HG03280 (cell line): ENCODE measurements around the gene ZDHHC11.
"Not testable (repeated sequence)": the region's sequence is repeated elsewhere in the genome, so short reads cannot be mapped to it uniquely, and the experiment has no call there.

ENCODE experiments used
- ATAC-seq: cut with Tn5 transposase; IDR thresholded peaks from one replicate; pipeline ENCODE4 v1.9.1; 2021; ENCODE audit warnings: mild to moderate bottlenecking, moderate library complexity; ENCODE audit not compliant: unreplicated experiment

The ZDHHC11 gene

DNA sequence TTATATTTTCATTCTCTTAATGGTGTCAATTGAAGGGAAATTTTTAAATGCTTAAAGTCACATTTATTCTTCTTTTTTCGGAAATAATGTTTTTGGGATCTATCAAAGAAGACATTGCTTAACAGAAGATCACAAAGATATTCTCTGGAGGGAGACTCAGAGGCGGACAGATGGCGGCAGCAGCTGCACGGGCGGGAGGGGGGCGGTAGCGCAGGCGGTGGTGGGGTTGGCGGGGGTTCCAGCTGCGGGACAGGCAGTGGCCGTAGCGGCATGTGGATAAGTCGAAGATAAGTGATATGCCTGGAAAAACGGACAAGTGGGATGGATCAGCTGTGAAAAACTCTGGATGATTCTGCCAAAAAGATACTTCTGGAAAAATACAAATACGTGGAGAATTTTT is 34.6 kb downstream of the ZDHHC11 start:
- no peak for ATAC-seq

- no peak for ATAC-seq
Observed at GRCh38 chr5:815449-815848, 35.3 kb downstream of the ZDHHC11 start.

- ATAC-seq: not testable (repeated sequence)
Observed at GRCh38 chr5:813575-813974, 37.2 kb downstream of the ZDHHC11 start.

GRCh38 chr5:811384-811783 is 39.4 kb downstream of the ZDHHC11 start:
- not testable (repeated sequence) for ATAC-seq

GRCh38 chr5:807719-808514 is 42.9 kb downstream of the ZDHHC11 start:
- ATAC-seq: not testable (repeated sequence)

- no peak for ATAC-seq
Observed at GRCh38 chr5:801472-801871, 49.3 kb downstream of the ZDHHC11 start.

GRCh38 chr5:801055-801454 is 49.7 kb downstream of the ZDHHC11 start:
- ATAC-seq: not testable (repeated sequence)

DNA sequence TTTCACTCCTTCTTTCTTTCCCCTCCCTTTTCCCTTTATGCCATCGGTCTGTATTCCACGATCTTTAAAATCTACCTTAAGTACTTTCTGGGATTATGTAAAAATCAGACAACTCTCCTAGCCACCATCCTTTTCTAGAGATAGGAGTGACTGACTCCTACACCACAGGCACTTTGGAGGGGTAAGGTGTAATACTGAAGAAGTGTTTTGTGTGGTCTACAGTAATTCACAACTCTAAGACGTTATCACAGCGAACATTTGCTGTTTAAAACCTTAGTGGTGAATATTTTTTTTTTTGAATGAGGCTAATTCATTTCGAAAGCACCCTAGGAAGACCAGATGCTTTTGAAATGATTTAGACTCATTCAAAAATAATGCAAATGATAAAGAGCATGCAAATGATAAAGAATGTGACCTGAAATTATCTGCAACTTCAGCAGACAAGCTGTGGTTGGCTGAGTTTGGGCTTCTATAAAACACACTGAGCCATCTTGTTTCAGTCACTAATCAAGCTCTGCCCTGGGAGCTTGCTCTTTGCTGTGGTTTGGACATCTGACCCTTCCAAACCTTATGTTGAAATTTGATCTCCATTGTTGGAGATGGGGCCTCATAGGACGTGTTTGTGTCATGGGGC is 52.2 kb downstream of the ZDHHC11 start:
- ATAC-seq: not testable (repeated sequence)

- not testable (repeated sequence) for ATAC-seq
Observed at GRCh38 chr5:797986-798385, 52.8 kb downstream of the ZDHHC11 start.

- ATAC-seq: not testable (repeated sequence)
Observed at GRCh38 chr5:795873-796272, 54.9 kb downstream of the ZDHHC11 start.

GRCh38 chr5:794948-795347 is 55.8 kb downstream of the ZDHHC11 start:
- not testable (repeated sequence) for ATAC-seq

DNA sequence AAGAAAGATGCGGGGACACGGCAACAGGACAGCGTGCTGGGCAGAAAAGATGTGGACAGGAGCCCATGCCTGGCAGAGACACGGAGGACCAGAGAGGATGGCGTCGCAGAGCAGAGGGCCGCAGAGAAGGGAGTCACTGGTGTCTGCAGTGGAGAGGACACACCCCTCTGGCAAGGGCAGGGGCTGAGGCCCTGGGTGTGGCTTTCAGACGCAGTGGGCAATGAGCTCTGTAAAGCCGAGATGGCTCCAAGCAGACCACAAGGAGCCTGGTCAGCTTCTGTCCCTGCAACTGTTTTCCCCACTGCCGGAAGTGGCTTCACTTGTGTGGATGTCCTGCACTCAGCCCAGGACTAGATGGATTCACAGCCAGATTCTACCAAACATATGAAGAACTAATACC is 62.1 kb downstream of the ZDHHC11 start:
- ATAC-seq: not testable (repeated sequence)

- ATAC-seq: not testable (repeated sequence)
Observed at GRCh38 chr5:787857-788233, 62.9 kb downstream of the ZDHHC11 start.

GRCh38 chr5:787224-787856 is 63.4 kb downstream of the ZDHHC11 start:
- not testable (repeated sequence) for ATAC-seq

DNA sequence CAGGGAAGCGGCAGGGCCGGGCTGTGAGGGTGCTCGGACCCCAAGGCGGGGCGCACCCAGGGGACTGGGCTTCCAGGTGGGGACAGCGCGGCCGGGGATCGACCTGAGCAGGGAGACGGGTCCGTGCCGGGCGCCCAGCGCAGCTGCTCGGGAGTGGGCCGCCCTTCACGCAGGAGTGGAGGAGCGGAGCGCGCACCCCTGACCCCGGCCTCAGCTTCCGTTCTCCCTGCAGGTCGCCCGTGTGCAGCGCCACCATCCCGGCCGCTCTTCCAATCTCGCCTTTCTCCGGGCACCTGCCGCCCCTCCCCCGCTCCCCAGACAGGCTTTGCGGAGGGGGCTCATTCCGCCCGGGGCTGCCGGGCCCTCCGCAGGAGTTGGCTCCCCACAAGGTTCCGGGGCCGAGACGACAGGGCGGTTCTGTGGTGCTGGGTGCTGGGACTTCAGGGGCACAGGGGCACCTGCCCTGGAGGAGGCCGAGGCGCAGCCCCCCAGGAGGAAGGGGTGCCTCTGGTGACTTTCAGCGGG is 65.5 kb downstream of the ZDHHC11 start:
- peak; percentile 23 for ATAC-seq

DNA sequence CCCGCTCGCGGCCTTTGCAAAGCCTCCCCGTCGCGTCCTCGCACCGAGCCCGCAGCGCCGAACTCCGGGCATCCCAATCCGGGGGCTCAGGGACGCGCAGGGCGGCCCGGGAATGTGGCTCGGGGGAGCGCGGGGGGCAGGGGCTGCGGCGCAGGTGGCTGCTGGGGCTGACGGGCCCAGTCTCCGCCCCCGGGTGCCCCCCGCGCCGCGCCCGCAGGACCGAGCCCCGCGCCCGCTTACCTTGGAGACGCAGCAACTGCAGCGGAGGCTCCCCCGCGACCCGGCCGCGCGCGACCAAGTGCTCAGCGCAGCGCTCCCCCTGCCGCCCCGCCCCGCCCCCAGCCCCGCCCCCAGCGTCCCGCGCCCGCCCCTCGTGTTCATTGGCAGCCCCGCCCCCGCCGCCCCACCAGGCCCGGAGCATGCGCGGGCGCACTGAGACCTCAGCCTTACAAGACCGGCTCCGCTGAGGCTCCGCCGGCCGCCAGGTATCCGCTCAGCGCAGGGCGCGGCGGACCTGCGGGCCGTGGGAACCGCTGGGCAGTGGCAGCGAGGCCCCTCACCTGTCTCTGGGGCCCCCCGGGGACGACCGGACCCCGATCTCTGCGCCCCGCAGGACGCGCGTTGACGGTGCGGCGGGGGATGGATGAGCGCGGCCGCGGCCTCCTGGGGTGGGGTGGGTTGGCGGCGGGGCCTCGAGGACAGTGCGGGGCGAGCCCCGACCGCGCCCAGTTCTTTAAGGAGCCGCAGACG is 66.2 kb downstream of the ZDHHC11 start, which contains the start of gene ZDHHC11B:
Gene ZDHHC11B, minus strand, starts transcription at position 302 of the 750 bp plus-strand sequence. CDS start 17,810 bp downstream, outside the sequence.
- ATAC-seq: peak; percentile 75

DNA sequence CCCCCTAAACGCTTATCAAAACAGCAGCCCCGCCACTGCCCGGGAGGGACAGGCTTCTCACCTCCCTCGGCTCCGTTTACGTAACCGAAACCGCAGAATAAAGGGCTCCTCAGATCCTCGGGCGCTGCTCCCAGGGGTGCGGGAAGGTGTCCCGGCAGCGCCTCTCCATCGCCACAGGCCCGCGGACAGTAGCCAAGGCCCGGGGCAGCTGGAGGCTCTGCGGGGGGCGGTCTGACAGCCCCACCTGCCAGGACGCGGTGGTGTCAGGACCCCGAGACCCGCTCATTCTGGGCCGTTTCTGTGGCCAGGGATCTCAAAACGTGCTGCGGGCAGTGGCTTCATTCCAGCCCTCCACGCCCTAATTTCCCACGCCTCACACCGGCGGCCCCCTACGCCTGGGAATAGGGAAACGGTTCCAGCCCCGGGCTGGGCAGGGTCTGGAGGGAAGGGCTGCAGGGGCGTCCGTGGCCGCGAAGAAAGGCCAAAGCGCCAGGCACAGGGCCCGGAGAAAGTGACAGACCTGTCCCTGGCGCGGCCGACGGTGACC is 66.8 kb downstream of the ZDHHC11 start:
- not testable (repeated sequence) for ATAC-seq

- not testable (repeated sequence) for ATAC-seq
Observed at GRCh38 chr5:783049-783802, 67.6 kb downstream of the ZDHHC11 start.

GRCh38 chr5:782356-782755 is 68.4 kb downstream of the ZDHHC11 start:
- ATAC-seq: not testable (repeated sequence)

DNA sequence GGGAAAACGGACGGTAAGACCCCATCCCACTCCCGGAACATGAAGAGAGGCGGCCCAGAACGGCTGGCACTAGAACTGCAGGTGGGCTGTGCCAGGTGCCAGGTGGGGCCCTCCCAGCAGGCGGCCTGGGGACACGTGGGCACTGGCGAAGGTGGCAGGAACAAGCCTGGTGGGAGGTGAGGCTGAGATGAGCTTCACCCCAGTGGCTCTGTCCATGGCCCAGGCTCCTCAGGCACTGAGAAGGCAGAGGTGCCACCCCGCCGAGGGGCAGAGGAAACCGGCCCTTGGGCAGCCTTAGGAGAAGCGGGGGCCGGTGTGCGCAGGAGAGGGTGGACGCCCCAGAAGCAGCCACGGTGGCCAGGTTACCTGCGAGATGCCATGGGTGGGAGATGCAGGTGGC is 70.2 kb downstream of the ZDHHC11 start:
- not testable (repeated sequence) for ATAC-seq
